Hair follicular keratinocyte (primary cell): ENCODE data around the gene POU2AF3. TPM values are rescaled to one million over a fixed set of nuclear protein-coding genes. Genes with fewer than 3 reads are reported as not detected.

Experiments used
- total RNA-seq: library from RNA; depleted of rRNA; stranded (reverse); fragments of >200 nt; gene quantifications from 2 replicates; pipeline ENCODE4 v1.2.3, GENCODE V29; 2015

POU2AF3 gene
- total RNA-seq = not detected in 2 replicates

GRCh38 chr11:111298413-111299100 is at the start of gene POU2AF3:
POU2AF3 (plus strand) TSS chr11:111298546; CDS start chr11:111298582, 36 bp downstream.

Other genes starting within 250 kb of the POU2AF3 start
- not detected in 2 replicates for gene POU2AF2, start 52.8 kb upstream of the POU2AF3 start, total RNA-seq
- gene POU2AF1, start 80.7 kb downstream of the POU2AF3 start, total RNA-seq = not detected in 2 replicates
- gene BTG4, start 213.8 kb downstream of the POU2AF3 start, total RNA-seq = 2.3 TPM in 1 of 2 replicates, not detected in the other
- gene HOATZ, start 216.2 kb downstream of the POU2AF3 start, total RNA-seq = 1.1 TPM in 1 of 2 replicates, not detected in the other
- gene LAYN, start 242.2 kb downstream of the POU2AF3 start, total RNA-seq = 19.8 and 38.8 TPM in 2 replicates